ENCODE measurements around the gene STK38L. TPM values are rescaled to one million over a fixed set of nuclear protein-coding genes. Genes with fewer than 3 reads are reported as not detected.

Gene STK38L
- total RNA-seq, 1 experiment from 2014 or later = 25.2 TPM

DNA sequence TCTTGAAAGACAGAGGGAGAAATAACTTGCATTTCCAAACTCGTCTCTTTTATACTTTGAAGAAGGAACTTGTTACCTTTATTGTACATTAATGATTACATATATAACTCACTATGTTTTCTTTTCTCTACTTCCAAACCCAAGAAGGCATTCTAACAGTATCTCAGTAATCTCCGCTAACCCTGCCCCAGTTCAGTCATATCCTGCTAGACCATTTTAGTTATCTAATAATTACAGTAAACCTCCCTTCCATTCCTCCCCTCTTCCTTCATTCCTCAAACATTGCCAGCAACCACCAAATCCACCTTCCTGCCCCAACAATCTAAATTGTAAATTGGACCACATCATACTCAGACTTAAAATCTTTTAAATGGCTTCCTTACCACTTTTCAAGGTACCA lies 30.6 kb downstream of the STK38L start:
- ChIA-PET POLR2A (no interaction called here), CTCF (no interaction called here)
- BruUV-seq (replicated peaks) = no TSS peak
- no peak for DNase-seq (ENCODE audit: low read depth, low spot score)
- Histone ChIP-seq H3K4me1 (ENCODE audit: control insufficient read depth, insufficient read depth, low read length) (peaks cover 7% of the 10 kb centered on the region; the same call in 1 of the 2 replicates), H3K36me3 (ENCODE audit: control insufficient read depth, insufficient read depth, low read length) (no peaks in the 10 kb centered on the region), H3K4me3 (ENCODE audit: low read depth in 2 of 2, low read length in 2 of 2) (no peak overlapping the region), H3K27ac (ENCODE audit: low read length) (no peak overlapping the region), H3K27me3 (ENCODE audit: control insufficient read depth, insufficient read depth, low read length) (no peaks in the 10 kb centered on the region), H3K9me3 (ENCODE audit: control insufficient read depth, insufficient read depth, low read depth, low read length) (no peaks in the 10 kb centered on the region)
- TF ChIP-seq, protein P1, sequence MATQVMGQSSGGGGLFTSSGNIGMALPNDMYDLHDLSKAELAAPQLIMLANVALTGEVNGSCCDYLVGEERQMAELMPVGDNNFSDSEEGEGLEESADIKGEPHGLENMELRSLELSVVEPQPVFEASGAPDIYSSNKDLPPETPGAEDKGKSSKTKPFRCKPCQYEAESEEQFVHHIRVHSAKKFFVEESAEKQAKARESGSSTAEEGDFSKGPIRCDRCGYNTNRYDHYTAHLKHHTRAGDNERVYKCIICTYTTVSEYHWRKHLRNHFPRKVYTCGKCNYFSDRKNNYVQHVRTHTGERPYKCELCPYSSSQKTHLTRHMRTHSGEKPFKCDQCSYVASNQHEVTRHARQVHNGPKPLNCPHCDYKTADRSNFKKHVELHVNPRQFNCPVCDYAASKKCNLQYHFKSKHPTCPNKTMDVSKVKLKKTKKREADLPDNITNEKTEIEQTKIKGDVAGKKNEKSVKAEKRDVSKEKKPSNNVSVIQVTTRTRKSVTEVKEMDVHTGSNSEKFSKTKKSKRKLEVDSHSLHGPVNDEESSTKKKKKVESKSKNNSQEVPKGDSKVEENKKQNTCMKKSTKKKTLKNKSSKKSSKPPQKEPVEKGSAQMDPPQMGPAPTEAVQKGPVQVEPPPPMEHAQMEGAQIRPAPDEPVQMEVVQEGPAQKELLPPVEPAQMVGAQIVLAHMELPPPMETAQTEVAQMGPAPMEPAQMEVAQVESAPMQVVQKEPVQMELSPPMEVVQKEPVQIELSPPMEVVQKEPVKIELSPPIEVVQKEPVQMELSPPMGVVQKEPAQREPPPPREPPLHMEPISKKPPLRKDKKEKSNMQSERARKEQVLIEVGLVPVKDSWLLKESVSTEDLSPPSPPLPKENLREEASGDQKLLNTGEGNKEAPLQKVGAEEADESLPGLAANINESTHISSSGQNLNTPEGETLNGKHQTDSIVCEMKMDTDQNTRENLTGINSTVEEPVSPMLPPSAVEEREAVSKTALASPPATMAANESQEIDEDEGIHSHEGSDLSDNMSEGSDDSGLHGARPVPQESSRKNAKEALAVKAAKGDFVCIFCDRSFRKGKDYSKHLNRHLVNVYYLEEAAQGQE (IDR thresholded peaks at IDR 0.05; ENCODE audit: insufficient read depth in 1 of 2, low read depth in 2 of 2, low read length in 1 of 2) = no peak
- TF ChIP-seq POLR2AphosphoS5 (IDR thresholded peaks at IDR 0.05; ENCODE audit: low read depth, low read length) (no peak), SIN3A (IDR thresholded peaks at IDR 0.05; ENCODE audit: borderline replicate concordance, insufficient read depth, low read depth, low read length) (no peak), TCF7L2 (IDR thresholded peaks at IDR 0.05; ENCODE audit: low read depth, low read length) (no peak)
- TF ChIP-seq, protein P2, sequence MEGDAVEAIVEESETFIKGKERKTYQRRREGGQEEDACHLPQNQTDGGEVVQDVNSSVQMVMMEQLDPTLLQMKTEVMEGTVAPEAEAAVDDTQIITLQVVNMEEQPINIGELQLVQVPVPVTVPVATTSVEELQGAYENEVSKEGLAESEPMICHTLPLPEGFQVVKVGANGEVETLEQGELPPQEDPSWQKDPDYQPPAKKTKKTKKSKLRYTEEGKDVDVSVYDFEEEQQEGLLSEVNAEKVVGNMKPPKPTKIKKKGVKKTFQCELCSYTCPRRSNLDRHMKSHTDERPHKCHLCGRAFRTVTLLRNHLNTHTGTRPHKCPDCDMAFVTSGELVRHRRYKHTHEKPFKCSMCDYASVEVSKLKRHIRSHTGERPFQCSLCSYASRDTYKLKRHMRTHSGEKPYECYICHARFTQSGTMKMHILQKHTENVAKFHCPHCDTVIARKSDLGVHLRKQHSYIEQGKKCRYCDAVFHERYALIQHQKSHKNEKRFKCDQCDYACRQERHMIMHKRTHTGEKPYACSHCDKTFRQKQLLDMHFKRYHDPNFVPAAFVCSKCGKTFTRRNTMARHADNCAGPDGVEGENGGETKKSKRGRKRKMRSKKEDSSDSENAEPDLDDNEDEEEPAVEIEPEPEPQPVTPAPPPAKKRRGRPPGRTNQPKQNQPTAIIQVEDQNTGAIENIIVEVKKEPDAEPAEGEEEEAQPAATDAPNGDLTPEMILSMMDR (IDR thresholded peaks at IDR 0.05) = no peak
- intact Hi-C loops (cut with micrococcal nuclease; ENCODE audit: unreplicated experiment) = no loop called here
- in situ Hi-C loops (cut with HindIII; ENCODE audit: low pct_unique_long_range_greater_than_20kb, low sequenced_read_pairs) = no loop called here
- ATAC-seq = no peak

DNA sequence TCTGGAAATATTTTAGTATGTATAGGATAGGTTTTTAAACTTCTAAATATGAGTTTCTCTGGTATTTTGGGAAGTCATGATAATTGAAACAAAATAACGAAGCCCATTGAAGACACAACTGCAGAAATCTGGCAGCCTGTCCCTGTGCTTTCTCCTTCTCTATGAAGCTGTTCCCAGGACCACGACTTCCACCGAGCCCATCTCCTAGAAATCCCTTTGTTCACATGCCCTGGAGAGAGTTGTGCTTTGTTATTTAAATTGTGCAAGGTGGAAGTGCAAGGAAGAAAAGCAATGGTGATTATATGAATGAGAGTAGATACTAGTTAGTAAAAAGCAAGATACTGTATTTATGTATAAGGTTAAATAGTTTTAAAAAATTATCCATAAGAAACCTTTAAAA lies 32.2 kb downstream of the STK38L start:
- DNase-seq (ENCODE audit: low read depth, low spot score) (no peak), ATAC-seq (no peak)
- intact Hi-C loops (cut with micrococcal nuclease; ENCODE audit: unreplicated experiment) = no loop called here
- H3K4me1 ChIP-seq (ENCODE audit: control insufficient read depth, insufficient read depth, low read length) = peaks cover 7% of the 10 kb centered on the region; the same call in 1 of the 2 replicates
- in situ Hi-C loops (cut with HindIII; ENCODE audit: low pct_unique_long_range_greater_than_20kb, low sequenced_read_pairs) = no loop called here
- no peaks in the 10 kb centered on the region for H3K27me3 ChIP-seq (ENCODE audit: control insufficient read depth, insufficient read depth, low read length)
- no TSS peak for BruUV-seq (replicated peaks)
- CTCF ChIA-PET = no interaction called here
- H3K27ac ChIP-seq (ENCODE audit: low read length) = no peak overlapping the region
- POLR2A ChIA-PET = no interaction called here
- no peak overlapping the region for H3K4me3 ChIP-seq (ENCODE audit: low read depth in 2 of 2, low read length in 2 of 2)
- H3K36me3 ChIP-seq (ENCODE audit: control insufficient read depth, insufficient read depth, low read length) = no peaks in the 10 kb centered on the region
- H3K9me3 ChIP-seq (ENCODE audit: control insufficient read depth, insufficient read depth, low read depth, low read length) = no peaks in the 10 kb centered on the region
- no peak for TF ChIP-seq TCF7L2 (IDR thresholded peaks at IDR 0.05; ENCODE audit: low read depth, low read length)
- TF ChIP-seq, protein P1 (IDR thresholded peaks at IDR 0.05; ENCODE audit: insufficient read depth in 1 of 2, low read depth in 2 of 2, low read length in 1 of 2) = no peak
- TF ChIP-seq POLR2AphosphoS5 (IDR thresholded peaks at IDR 0.05; ENCODE audit: low read depth, low read length) = no peak
- no peak for TF ChIP-seq SIN3A (IDR thresholded peaks at IDR 0.05; ENCODE audit: borderline replicate concordance, insufficient read depth, low read depth, low read length)
- TF ChIP-seq, protein P2 (IDR thresholded peaks at IDR 0.05) = no peak
